Measurements from ENCODE around the gene ARL15.

GRCh38 chr5:54084696-54085095 is 225.7 kb downstream of the ARL15 start:
- TF ChIP-seq POLR2AphosphoS5 (IDR thresholded peaks at IDR 0.05) (no peak), CTCF (IDR thresholded peaks at IDR 0.05) (no peak), POLR2A (IDR thresholded peaks at IDR 0.05) (no peak), EP300 (IDR thresholded peaks at IDR 0.05) (no peak)

Measured in upper lobe of left lung (tissue), 4 donors.